HG03280 (cell line): ENCODE results near the gene ATP1A2.

ENCODE experiments used
- ATAC-seq: cut with Tn5 transposase; IDR thresholded peaks from one replicate; pipeline ENCODE4 v1.9.1; 2021; ENCODE audit warnings: mild to moderate bottlenecking, moderate library complexity; ENCODE audit not compliant: unreplicated experiment

The ATP1A2 gene

GRCh38 chr1:160084771-160085321 is 30.7 kb upstream of the ATP1A2 start:
- ATAC-seq: no peak

GRCh38 chr1:160085686-160086455 is 29.7 kb upstream of the ATP1A2 start:
- no peak for ATAC-seq

GRCh38 chr1:160086456-160086892 is 29.1 kb upstream of the ATP1A2 start:
- ATAC-seq: no peak

- ATAC-seq: no peak
Observed at GRCh38 chr1:160087118-160087662, 28.4 kb upstream of the ATP1A2 start.

GRCh38 chr1:160089883-160090282 is 25.7 kb upstream of the ATP1A2 start:
- no peak for ATAC-seq

GRCh38 chr1:160090760-160091159 is 24.8 kb upstream of the ATP1A2 start:
- ATAC-seq: no peak

- ATAC-seq: no peak
Observed at GRCh38 chr1:160091666-160092223, 23.8 kb upstream of the ATP1A2 start.

- ATAC-seq: no peak
Observed at GRCh38 chr1:160092366-160093068, 23.0 kb upstream of the ATP1A2 start.

- no peak for ATAC-seq
Observed at GRCh38 chr1:160093069-160093395, 22.5 kb upstream of the ATP1A2 start.

GRCh38 chr1:160093624-160094290 is 21.8 kb upstream of the ATP1A2 start:
- no peak for ATAC-seq

- ATAC-seq: no peak
Observed at GRCh38 chr1:160094291-160094625, 21.3 kb upstream of the ATP1A2 start.

GRCh38 chr1:160094806-160095205 is 20.8 kb upstream of the ATP1A2 start:
- ATAC-seq: no peak

GRCh38 chr1:160095382-160096105 is 20.0 kb upstream of the ATP1A2 start:
- no peak for ATAC-seq

GRCh38 chr1:160096274-160097116 is 19.1 kb upstream of the ATP1A2 start:
- ATAC-seq: no peak

GRCh38 chr1:160097151-160097910 is 18.2 kb upstream of the ATP1A2 start:
- no peak for ATAC-seq

- peak; percentile 44 for ATAC-seq
Observed at GRCh38 chr1:160097911-160098851, 17.4 kb upstream of the ATP1A2 start, which contains the start of gene IGSF8. Gene IGSF8 (minus strand): TSS chr1:160098619. CDS start chr1:160098472, 147 bp downstream.

- peak; percentile 85 for ATAC-seq
Observed at GRCh38 chr1:160098852-160099561, 16.6 kb upstream of the ATP1A2 start.
